ENCODE data around the gene STMND1. TPM values are rescaled to one million over a fixed set of nuclear protein-coding genes. Genes with fewer than 3 reads are reported as not detected.

Gene STMND1
- total and polyA plus RNA-seq, 10 of the 15 experiments (the other 5 are each of a cell fraction or from before 2014, with no cell fraction given) = 0.15 TPM; not detected in 9

DNA sequence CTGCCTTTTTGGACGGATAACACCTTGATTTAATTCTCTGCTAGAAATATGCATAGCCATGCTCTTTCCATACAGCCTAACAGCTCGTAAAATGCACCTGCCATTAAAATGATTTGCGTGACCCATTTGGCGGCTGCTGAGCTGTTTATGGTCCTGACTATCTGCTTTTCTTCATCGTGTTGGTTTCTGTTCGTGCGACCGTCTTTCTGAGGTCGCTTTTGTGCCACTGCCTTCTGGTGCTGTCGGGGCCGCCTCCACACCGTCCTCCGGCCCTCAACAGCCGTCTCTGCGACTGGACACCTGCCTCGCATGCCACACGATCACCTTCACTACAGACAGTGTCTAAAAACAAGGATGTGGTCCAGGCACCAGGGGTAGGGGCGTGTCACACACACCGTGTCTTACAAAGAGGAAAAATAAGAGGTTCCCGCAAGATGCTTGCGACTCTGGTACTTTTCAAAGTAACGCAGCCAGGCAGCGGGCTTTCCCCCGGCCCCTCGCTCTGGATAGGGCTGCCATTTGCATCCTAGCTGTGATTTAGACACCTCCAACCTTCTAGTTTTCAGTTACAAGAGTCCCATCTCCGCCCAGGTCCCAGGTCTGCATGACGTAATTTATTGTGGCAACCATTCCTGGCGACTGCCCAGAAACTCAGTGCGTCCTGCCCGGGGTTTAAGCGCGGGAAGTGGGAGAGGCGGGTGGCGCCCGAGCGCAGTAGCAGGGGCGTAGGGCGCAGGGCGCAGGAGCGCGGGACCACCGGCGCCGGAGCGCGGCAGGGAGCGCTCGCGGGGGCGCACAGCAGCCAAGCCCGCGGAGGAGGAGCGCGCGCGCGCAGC lies at the start of gene STMND1 (continued):
- TF ChIP-seq MYC (IDR thresholded peaks at IDR 0.05; ENCODE audit: insufficient read depth, insufficient read length, insufficient replicate concordance, low read length, severe bottlenecking) = no peak
- no peak for TF ChIP-seq CBX5 (IDR thresholded peaks at IDR 0.05; ENCODE audit: low read depth)
- TF ChIP-seq JUND (IDR thresholded peaks at IDR 0.05; ENCODE audit: low read depth, low read length) = no peak

DNA sequence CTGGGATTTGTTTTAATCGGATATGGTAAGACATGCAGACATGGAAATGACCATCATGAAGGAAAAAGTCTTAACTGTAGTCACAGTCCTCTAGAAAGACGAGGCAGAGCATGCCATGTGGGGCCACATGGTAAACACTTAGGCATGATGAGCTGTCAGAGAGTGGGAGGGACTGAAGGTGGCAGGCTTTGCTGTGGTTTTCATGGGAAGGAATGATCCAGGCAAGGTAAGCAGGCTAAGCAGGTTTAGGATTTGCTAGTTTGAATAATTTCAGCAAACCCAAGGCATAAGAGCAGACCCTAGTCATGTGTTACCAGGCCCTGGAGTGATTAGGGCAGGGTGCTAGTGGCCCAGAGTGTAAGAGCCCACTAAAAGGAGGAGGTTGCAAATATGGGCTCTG lies 47.2 kb upstream of the STMND1 start:
- FAIRE-seq (no peak), ATAC-seq (no peak), DNase-seq (ENCODE audit: low read depth, low spot score) (no peak)
- ChIA-PET RAD21 (ENCODE audit: unreplicated experiment) (no interaction called here), POLR2A (no interaction called here), CTCF (no interaction called here), SMC1A (ENCODE audit: uncharacterized antibody, unreplicated experiment) (no interaction called here)
- Histone ChIP-seq H3K4me2 (ENCODE audit: control insufficient read depth, insufficient read depth) (no peak overlapping the region), H3K4me1 (ENCODE audit: control insufficient read depth, insufficient read depth, low read length) (no peaks in the 10 kb centered on the region), H3K27me3 (replicated peaks in 1 of 2; ENCODE audit: control insufficient read depth in 2 of 2, insufficient read depth in 2 of 2, low read length in 1 of 2) (no peaks in the 10 kb centered on the region), H3K27ac (ENCODE audit: control insufficient read depth, insufficient read depth) (no peak overlapping the region), H2AFZ (ENCODE audit: control insufficient read depth, low read depth, low read length) (no peak overlapping the region), H3K79me2 (ENCODE audit: control insufficient read depth, insufficient read depth, low read length) (no peaks in the 10 kb centered on the region), H3K4me3 (no peak overlapping the region), H4K20me1 (ENCODE audit: control insufficient read depth, insufficient read depth) (no peaks in the 10 kb centered on the region), H3K36me3 (ENCODE audit: control insufficient read depth in 2 of 2, insufficient read depth in 2 of 2, low read length in 1 of 2) (no peaks in the 10 kb centered on the region), H3K9me3 (replicated peaks; ENCODE audit: control insufficient read depth, insufficient read depth, low read length) (no peaks in the 10 kb centered on the region), H3K9ac (ENCODE audit: control insufficient read depth, insufficient read depth, low read length) (no peak overlapping the region)
- WGBS (ENCODE audit: insufficient coverage, insufficient replicate concordance, low lambda C conversion rate, missing lambda C conversion rate) = 0% methylated on average over 2 of the region's 2 CpGs
- intact Hi-C loops (cut with micrococcal nuclease; ENCODE audit: unreplicated experiment) = no loop called here
- no peak for TF ChIP-seq SMAD5 (IDR thresholded peaks at IDR 0.05; ENCODE audit: low read depth)
- TF ChIP-seq CEBPB (IDR thresholded peaks at IDR 0.05; ENCODE audit: borderline replicate concordance in 1 of 2, low read depth in 2 of 2, low read length in 2 of 2) = no peak
- no peak for TF ChIP-seq ETV6 (conservative IDR thresholded peaks at IDR 0.05 in 1 of 2, IDR thresholded peaks at IDR 0.05 in 1 of 2; ENCODE audit: borderline replicate concordance in 1 of 2, low read depth in 1 of 2)
- TF ChIP-seq ZBED1 (IDR thresholded peaks at IDR 0.05; ENCODE audit: borderline replicate concordance) = no peak
- no peak for TF ChIP-seq IKZF1 (conservative IDR thresholded peaks at IDR 0.05)
- no peak for TF ChIP-seq RFX5 (IDR thresholded peaks at IDR 0.05; ENCODE audit: low read depth, low read length)
- no peak for TF ChIP-seq SMAD1 (IDR thresholded peaks at IDR 0.05; ENCODE audit: low read depth, partially characterized antibody)
- no peak for TF ChIP-seq POLR2AphosphoS2 (IDR thresholded peaks at IDR 0.05; ENCODE audit: low read depth, low read length)
- TF ChIP-seq, protein P1, sequence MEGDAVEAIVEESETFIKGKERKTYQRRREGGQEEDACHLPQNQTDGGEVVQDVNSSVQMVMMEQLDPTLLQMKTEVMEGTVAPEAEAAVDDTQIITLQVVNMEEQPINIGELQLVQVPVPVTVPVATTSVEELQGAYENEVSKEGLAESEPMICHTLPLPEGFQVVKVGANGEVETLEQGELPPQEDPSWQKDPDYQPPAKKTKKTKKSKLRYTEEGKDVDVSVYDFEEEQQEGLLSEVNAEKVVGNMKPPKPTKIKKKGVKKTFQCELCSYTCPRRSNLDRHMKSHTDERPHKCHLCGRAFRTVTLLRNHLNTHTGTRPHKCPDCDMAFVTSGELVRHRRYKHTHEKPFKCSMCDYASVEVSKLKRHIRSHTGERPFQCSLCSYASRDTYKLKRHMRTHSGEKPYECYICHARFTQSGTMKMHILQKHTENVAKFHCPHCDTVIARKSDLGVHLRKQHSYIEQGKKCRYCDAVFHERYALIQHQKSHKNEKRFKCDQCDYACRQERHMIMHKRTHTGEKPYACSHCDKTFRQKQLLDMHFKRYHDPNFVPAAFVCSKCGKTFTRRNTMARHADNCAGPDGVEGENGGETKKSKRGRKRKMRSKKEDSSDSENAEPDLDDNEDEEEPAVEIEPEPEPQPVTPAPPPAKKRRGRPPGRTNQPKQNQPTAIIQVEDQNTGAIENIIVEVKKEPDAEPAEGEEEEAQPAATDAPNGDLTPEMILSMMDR (IDR thresholded peaks at IDR 0.05 in 2 of 3, conservative IDR thresholded peaks at IDR 0.05 in 1 of 3; ENCODE audit: control insufficient read depth in 2 of 3, extremely low read depth in 1 of 3, insufficient read depth in 1 of 3, low read depth in 3 of 3, low read length in 3 of 3) = no peak
- TF ChIP-seq, protein P2, sequence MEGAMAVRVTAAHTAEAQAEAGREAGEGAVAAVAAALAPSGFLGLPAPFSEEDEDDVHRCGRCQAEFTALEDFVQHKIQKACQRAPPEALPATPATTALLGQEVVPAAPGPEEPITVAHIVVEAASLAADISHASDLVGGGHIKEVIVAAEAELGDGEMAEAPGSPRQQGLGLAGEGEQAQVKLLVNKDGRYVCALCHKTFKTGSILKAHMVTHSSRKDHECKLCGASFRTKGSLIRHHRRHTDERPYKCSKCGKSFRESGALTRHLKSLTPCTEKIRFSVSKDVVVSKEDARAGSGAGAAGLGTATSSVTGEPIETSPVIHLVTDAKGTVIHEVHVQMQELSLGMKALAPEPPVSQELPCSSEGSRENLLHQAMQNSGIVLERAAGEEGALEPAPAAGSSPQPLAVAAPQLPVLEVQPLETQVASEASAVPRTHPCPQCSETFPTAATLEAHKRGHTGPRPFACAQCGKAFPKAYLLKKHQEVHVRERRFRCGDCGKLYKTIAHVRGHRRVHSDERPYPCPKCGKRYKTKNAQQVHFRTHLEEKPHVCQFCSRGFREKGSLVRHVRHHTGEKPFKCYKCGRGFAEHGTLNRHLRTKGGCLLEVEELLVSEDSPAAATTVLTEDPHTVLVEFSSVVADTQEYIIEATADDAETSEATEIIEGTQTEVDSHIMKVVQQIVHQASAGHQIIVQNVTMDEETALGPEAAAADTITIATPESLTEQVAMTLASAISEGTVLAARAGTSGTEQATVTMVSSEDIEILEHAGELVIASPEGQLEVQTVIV (IDR thresholded peaks at IDR 0.05; ENCODE audit: borderline replicate concordance, partially characterized antibody) = no peak
- no peak for TF ChIP-seq ZZZ3 (IDR thresholded peaks at IDR 0.05; ENCODE audit: control insufficient read depth, insufficient read length, low read depth)
- TF ChIP-seq RB1 (IDR thresholded peaks at IDR 0.05; ENCODE audit: borderline replicate concordance) = no peak
- no peak for TF ChIP-seq NR2C1 (IDR thresholded peaks at IDR 0.05)
- no peak for TF ChIP-seq PAX8 (IDR thresholded peaks at IDR 0.05)
- no peak for TF ChIP-seq POU2F2 (IDR thresholded peaks at IDR 0.05; ENCODE audit: borderline replicate concordance, low read depth, low read length)
- TF ChIP-seq STAT3 (IDR thresholded peaks at IDR 0.05; ENCODE audit: low read depth, low read length) = no peak
- in situ Hi-C loops (cut with MboI) = no loop called here
- no TSS peak for BruUV-seq (replicated peaks)

Data from GM12878 (cell line).